GM12864 (cell line): ENCODE measurements around the gene MT1G.
"Not testable (repeated sequence)": the region's sequence is repeated elsewhere in the genome, so short reads cannot be mapped to it uniquely, and the experiment has no call there.

Experiments
- DNase-seq: peaks from one replicate; pipeline ENCODE4 v3.0.0-alpha.2; 2011; ENCODE audit warnings: low read depth
- H3K4me3 ChIP-seq: 2 replicates; pipeline ENCODE4 v1.5.1; 2011; ENCODE audit warnings: mild to moderate bottlenecking, low read depth, low read length, control low read depth
- TF ChIP-seq, protein P1 (sequence below): IDR thresholded peaks from 2 replicates; pipeline ENCODE4 v1.5.1; 2011; ENCODE audit warnings: low read depth, mild to moderate bottlenecking, moderate library complexity, low read length, control low read depth, inconsistent platforms; ENCODE audit errors: missing control alignments

Gene MT1G

GRCh38 chr16:56667581-56668571 is at the start of gene MT1G:
Gene MT1G, minus strand, starts transcription at chr16:56668065. Its CDS starts 72 bp downstream, at chr16:56667993.
- H3K4me3 ChIP-seq: no peak within 1 kb of the TSS
- TF ChIP-seq, protein P1, sequence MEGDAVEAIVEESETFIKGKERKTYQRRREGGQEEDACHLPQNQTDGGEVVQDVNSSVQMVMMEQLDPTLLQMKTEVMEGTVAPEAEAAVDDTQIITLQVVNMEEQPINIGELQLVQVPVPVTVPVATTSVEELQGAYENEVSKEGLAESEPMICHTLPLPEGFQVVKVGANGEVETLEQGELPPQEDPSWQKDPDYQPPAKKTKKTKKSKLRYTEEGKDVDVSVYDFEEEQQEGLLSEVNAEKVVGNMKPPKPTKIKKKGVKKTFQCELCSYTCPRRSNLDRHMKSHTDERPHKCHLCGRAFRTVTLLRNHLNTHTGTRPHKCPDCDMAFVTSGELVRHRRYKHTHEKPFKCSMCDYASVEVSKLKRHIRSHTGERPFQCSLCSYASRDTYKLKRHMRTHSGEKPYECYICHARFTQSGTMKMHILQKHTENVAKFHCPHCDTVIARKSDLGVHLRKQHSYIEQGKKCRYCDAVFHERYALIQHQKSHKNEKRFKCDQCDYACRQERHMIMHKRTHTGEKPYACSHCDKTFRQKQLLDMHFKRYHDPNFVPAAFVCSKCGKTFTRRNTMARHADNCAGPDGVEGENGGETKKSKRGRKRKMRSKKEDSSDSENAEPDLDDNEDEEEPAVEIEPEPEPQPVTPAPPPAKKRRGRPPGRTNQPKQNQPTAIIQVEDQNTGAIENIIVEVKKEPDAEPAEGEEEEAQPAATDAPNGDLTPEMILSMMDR: no peak
- DNase-seq: no peak

- DNase-seq, H3K4me3 ChIP-seq: not testable (repeated sequence)
Observed at GRCh38 chr16:56717532-56717931, 49.7 kb upstream of the MT1G start.

DNA sequence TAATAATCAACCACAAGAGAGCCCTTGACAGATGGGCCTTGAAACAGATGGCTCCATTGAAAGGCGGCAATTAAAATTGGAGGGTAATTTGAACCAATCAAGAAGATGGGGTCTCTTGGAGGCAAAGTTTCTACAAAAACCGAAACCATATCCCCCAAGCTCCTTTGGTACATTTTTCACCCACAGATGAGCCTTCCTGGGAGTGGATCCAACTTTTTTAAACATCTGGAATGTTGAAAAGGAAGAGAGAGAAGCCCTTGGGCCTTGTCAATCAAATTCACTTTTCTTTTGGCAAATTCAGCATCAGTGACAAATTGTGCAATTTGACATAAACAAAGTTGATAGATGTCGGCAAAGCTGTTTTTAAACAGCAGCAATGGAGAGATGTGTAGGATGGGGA is 48.9 kb upstream of the MT1G start:
- DNase-seq: no peak
- TF ChIP-seq, protein P1: no peak
- H3K4me3 ChIP-seq: no peak overlapping the region

GRCh38 chr16:56715126-56715525 is 47.3 kb upstream of the MT1G start:
- H3K4me3 ChIP-seq: no peak overlapping the region
- TF ChIP-seq, protein P1: no peak
- no peak for DNase-seq

DNA sequence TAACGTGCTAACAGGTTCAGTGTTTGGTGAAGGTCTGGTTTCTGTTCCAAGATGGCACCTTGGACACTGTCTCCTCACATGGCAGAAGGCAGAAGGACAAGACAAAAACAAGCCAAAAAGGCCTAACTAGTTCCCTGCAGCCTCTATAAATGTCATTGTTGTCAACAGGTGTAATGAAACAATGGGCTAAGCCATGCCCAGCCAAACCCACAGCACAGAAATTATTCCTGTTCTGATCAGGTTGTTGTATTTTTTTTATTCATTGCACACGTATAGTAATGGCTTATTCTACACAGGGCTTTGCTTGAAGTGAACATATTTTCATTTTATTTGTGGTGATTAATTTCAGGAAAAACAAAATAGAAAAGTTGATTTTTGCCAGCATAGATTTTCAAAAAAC is 45.9 kb upstream of the MT1G start:
- no peak overlapping the region for H3K4me3 ChIP-seq
- DNase-seq: no peak
- TF ChIP-seq, protein P1: no peak

- DNase-seq: no peak
- H3K4me3 ChIP-seq: no peak overlapping the region
- TF ChIP-seq, protein P1: no peak
Observed at GRCh38 chr16:56711862-56712261, 44.0 kb upstream of the MT1G start.

DNA sequence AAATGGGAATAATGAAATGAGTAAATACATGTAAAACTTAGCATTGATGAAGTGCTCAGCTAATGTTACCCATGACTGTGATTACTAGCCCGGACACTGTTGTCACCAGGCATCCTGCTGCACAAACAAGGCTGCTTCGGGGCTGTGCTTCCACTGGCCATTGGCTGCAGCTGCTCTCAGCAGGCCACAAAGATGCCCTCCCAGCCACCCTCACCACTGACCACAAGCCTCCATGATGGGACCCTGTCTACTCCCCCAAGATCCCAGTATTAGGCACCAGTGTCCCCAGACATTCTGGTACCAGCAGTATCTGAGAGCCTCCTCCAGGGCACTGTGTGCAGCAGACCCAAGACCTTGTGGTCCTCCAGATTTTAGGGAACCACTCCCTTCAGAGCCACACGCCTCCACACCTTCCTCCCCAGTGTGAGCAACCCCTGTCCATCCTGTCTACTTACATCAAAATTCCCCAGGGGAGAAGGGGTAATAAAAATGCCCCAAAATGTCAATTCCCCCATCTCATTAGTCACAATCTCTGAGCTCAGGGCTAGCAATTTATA is 42.4 kb upstream of the MT1G start:
- DNase-seq: no peak
- TF ChIP-seq, protein P1: no peak
- no peak overlapping the region for H3K4me3 ChIP-seq
